ENCODE measurements around the gene NUP188. TPM values are rescaled to one million over a fixed set of nuclear protein-coding genes. Genes with fewer than 3 reads are reported as not detected.

The NUP188 gene
- total and polyA plus RNA-seq, 2 of the 13 experiments (the other 11 are each of a cell fraction or from before 2014, with no cell fraction given) = 28.0 to 38.5 TPM

- TF ChIP-seq ZNF546 (CRISPR knock-in tag; conservative IDR thresholded peaks at IDR 0.05) (no peak), TIGD3 (CRISPR knock-in tag; IDR thresholded peaks at IDR 0.05; ENCODE audit: borderline replicate concordance) (no peak), ARNT2 (CRISPR knock-in tag; IDR thresholded peaks at IDR 0.05; ENCODE audit: low read depth) (peak; percentile 14; the same call in 1 of the 2 replicates), ZNF142 (CRISPR knock-in tag; IDR thresholded peaks at IDR 0.05) (peak; percentile 6; the same call in 1 of the 2 replicates), MXD4 (CRISPR knock-in tag; IDR thresholded peaks at IDR 0.05) (no peak), FLYWCH1 (CRISPR knock-in tag; IDR thresholded peaks at IDR 0.05) (no peak), MZF1 (CRISPR knock-in tag; IDR thresholded peaks at IDR 0.05; ENCODE audit: borderline replicate concordance) (no peak), CENPT (CRISPR knock-in tag; IDR thresholded peaks at IDR 0.05; ENCODE audit: low read depth) (no peak), DBP (CRISPR knock-in tag; IDR thresholded peaks at IDR 0.05; ENCODE audit: not compliant biosample characterization) (no peak), ADNP (CRISPR knock-in tag; IDR thresholded peaks at IDR 0.05) (no peak), PAF1 (CRISPR knock-in tag; IDR thresholded peaks at IDR 0.05) (no peak), ZNF784 (CRISPR knock-in tag; IDR thresholded peaks at IDR 0.05; ENCODE audit: borderline replicate concordance) (no peak), ZNF549 (CRISPR knock-in tag; IDR thresholded peaks at IDR 0.05) (no peak), ZNF597 (CRISPR knock-in tag; IDR thresholded peaks at IDR 0.05) (no peak), ZNF569 (CRISPR knock-in tag; IDR thresholded peaks at IDR 0.05; ENCODE audit: borderline replicate concordance) (no peak), ZUFSP (CRISPR knock-in tag; IDR thresholded peaks at IDR 0.05; ENCODE audit: borderline replicate concordance) (no peak)
Observed at GRCh38 chr9:128921881-128922763, 25.4 kb upstream of the NUP188 start (continued).

Measured in HepG2 (cell line).